HL-60 (cell line): ENCODE measurements around the gene LRFN2.

Experiments
- DNase-seq, 2 experiments: peaks; one replicate each; pipeline ENCODE4 v3.0.0-alpha.2; 2010 to 2020; ENCODE audit warnings: low read depth in 1 of 2, low spot score in 1 of 2
- H3K27ac ChIP-seq: fragments of 250-450 bp; sonication (Bioruptor Pico); replicated peaks from 2 replicates; pipeline ENCODE4 v1.5.1; 2020; ENCODE audit warnings: mild to moderate bottlenecking, moderate library complexity
- H3K27me3 ChIP-seq: fragments of 250-450 bp; sonication (Bioruptor Pico); 2 replicates; pipeline ENCODE4 v1.5.1; 2021; ENCODE audit warnings: mild to moderate bottlenecking, moderate library complexity; ENCODE audit not compliant: insufficient read depth, poor library complexity, severe bottlenecking
- H3K4me3 ChIP-seq: replicated peaks from 2 replicates; pipeline ENCODE4 v1.5.1; 2011; ENCODE audit warnings: mild to moderate bottlenecking, control low read depth, low read length; ENCODE audit not compliant: insufficient read depth
- GABPA ChIP-seq: IDR thresholded peaks from 2 replicates; pipeline ENCODE4 v1.6.1; 2012; ENCODE audit warnings: low read depth
- POLR2AphosphoS5 ChIP-seq: IDR thresholded peaks from 2 replicates; pipeline ENCODE4 v1.6.1; 2012; ENCODE audit warnings: low read depth
- SPI1 ChIP-seq: IDR thresholded peaks from 2 replicates; pipeline ENCODE4 v1.6.1; 2012; ENCODE audit warnings: low read depth, mild to moderate bottlenecking, borderline replicate concordance
- TF ChIP-seq, protein P1 (sequence below): IDR thresholded peaks from 2 replicates; pipeline ENCODE4 v1.6.1; 2012; ENCODE audit warnings: low read depth; ENCODE audit not compliant: insufficient replicate concordance
- TF ChIP-seq, protein P2 (sequence below): IDR thresholded peaks from one replicate; pipeline ENCODE4 v1.5.1; 2011; ENCODE audit warnings: low read length, control low read depth, inconsistent platforms; ENCODE audit not compliant: insufficient read depth

The LRFN2 gene

DNA sequence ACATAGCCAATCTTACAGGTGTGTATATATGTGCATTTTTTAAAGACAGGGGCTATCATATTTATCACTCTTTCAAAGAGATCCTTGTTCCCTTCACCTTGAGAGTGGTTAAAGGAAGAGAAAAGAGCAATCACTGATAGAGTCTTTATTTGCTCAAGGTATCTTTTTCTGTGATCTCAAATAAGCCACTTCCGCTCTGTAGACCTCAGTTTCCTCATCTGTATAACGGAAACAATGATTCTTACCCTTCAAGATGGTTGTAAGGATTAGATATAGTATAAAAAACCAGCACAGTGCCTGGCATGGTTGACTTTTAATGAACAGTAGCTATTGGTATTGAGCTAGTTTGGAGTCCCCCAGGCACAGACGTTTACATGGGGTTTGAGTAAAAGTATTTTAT lies 10.1 kb upstream of the LRFN2 start:
- H3K4me3 ChIP-seq = no peak overlapping the region
- no peak for DNase-seq
- no peak overlapping the region for H3K27ac ChIP-seq
- peaks cover 2% of the 10 kb centered on the region for H3K27me3 ChIP-seq
- TF ChIP-seq, protein P1, sequence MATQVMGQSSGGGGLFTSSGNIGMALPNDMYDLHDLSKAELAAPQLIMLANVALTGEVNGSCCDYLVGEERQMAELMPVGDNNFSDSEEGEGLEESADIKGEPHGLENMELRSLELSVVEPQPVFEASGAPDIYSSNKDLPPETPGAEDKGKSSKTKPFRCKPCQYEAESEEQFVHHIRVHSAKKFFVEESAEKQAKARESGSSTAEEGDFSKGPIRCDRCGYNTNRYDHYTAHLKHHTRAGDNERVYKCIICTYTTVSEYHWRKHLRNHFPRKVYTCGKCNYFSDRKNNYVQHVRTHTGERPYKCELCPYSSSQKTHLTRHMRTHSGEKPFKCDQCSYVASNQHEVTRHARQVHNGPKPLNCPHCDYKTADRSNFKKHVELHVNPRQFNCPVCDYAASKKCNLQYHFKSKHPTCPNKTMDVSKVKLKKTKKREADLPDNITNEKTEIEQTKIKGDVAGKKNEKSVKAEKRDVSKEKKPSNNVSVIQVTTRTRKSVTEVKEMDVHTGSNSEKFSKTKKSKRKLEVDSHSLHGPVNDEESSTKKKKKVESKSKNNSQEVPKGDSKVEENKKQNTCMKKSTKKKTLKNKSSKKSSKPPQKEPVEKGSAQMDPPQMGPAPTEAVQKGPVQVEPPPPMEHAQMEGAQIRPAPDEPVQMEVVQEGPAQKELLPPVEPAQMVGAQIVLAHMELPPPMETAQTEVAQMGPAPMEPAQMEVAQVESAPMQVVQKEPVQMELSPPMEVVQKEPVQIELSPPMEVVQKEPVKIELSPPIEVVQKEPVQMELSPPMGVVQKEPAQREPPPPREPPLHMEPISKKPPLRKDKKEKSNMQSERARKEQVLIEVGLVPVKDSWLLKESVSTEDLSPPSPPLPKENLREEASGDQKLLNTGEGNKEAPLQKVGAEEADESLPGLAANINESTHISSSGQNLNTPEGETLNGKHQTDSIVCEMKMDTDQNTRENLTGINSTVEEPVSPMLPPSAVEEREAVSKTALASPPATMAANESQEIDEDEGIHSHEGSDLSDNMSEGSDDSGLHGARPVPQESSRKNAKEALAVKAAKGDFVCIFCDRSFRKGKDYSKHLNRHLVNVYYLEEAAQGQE = no peak
- no peak for TF ChIP-seq POLR2AphosphoS5
- TF ChIP-seq, protein P2, sequence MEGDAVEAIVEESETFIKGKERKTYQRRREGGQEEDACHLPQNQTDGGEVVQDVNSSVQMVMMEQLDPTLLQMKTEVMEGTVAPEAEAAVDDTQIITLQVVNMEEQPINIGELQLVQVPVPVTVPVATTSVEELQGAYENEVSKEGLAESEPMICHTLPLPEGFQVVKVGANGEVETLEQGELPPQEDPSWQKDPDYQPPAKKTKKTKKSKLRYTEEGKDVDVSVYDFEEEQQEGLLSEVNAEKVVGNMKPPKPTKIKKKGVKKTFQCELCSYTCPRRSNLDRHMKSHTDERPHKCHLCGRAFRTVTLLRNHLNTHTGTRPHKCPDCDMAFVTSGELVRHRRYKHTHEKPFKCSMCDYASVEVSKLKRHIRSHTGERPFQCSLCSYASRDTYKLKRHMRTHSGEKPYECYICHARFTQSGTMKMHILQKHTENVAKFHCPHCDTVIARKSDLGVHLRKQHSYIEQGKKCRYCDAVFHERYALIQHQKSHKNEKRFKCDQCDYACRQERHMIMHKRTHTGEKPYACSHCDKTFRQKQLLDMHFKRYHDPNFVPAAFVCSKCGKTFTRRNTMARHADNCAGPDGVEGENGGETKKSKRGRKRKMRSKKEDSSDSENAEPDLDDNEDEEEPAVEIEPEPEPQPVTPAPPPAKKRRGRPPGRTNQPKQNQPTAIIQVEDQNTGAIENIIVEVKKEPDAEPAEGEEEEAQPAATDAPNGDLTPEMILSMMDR = no peak
- no peak for TF ChIP-seq SPI1
- no peak for TF ChIP-seq GABPA

DNA sequence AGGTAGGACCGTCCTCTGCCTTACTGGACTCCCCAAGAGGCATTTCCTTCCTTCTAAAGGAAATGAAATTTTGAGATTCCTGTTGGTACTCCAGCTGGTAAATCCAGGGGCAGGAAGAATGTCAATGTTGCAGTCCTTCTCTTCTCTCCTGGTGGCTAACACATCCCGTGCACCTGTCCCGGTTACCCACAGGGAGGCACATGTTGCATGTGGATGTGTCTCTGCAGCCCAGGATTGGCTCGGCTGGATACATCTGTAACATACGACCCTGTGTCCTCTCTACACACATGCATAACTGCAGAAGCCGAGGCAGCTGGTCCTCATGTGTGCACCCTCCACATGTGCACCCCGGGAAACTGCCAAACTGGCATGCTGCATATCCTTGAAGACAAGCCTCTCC lies 1.3 kb upstream of the LRFN2 start:
- H3K4me3 ChIP-seq = no peak overlapping the region

DNA sequence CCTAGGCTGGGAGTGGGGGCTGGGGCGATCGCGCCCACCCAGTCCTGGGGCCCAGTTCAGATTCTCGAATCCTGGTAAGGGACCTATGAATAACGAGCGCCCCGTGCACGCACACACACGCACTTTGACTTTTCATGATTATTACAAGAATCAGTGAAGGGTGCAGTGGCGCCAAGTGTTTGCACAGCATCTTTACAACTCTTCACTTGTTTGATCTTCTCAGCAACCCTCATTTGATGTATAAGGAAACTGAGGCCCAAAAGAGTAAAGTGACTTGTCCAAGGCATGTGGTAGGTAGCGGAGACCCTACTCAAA lies 863 bp upstream of the LRFN2 start:
- Histone ChIP-seq H3K27me3 (peaks cover 13% of the 10 kb centered on the region), H3K4me3 (no peak overlapping the region), H3K27ac (no peak overlapping the region)
- no peak for DNase-seq
- TF ChIP-seq, protein P2 = no peak
- TF ChIP-seq SPI1 = no peak
- TF ChIP-seq, protein P1 = no peak
- TF ChIP-seq POLR2AphosphoS5 = no peak
- TF ChIP-seq GABPA = no peak

More for the DNA sequence above, 1.3 kb upstream of the LRFN2 start:
- Histone ChIP-seq H3K27me3 (peaks cover 13% of the 10 kb centered on the region), H3K27ac (no peak overlapping the region)
- TF ChIP-seq, protein P1 = no peak
- TF ChIP-seq, protein P2 = no peak
- no peak for TF ChIP-seq SPI1
- TF ChIP-seq GABPA = no peak
- TF ChIP-seq POLR2AphosphoS5 = no peak
- DNase-seq = no peak
